GM19455 (cell line): ENCODE measurements around the gene TMEM204.

Source experiments
- ATAC-seq: cut with Tn5 transposase; IDR thresholded peaks from one replicate; pipeline ENCODE4 v1.9.1; 2021; ENCODE audit not compliant: unreplicated experiment

TMEM204 gene

DNA sequence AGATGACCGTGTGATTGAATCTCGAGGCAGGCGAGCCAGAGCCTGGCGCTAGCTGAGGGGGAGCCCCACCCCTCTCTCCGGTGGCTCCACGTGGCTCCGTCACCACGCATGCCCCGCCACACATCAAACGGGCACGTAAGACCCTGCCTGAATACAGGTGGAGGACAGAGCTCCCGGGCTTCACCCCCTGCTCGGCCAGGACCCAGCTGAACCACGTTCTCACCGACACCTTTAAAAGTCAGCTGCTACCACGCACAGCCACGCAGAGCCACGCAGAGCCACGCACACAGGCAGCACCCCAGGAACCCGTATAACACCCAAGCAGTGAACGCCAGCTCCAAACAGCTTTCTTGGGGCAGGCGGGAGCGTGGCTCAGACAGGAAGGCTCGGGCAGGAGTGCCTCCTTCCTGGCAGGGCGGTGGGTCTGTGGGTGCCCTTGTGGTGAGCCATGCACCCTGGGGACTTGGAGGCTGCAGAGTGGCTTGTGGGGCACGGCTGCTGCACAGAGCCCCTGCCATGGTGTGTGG is 4.4 kb downstream of the TMEM204 start:
- ATAC-seq, result no peak

DNA sequence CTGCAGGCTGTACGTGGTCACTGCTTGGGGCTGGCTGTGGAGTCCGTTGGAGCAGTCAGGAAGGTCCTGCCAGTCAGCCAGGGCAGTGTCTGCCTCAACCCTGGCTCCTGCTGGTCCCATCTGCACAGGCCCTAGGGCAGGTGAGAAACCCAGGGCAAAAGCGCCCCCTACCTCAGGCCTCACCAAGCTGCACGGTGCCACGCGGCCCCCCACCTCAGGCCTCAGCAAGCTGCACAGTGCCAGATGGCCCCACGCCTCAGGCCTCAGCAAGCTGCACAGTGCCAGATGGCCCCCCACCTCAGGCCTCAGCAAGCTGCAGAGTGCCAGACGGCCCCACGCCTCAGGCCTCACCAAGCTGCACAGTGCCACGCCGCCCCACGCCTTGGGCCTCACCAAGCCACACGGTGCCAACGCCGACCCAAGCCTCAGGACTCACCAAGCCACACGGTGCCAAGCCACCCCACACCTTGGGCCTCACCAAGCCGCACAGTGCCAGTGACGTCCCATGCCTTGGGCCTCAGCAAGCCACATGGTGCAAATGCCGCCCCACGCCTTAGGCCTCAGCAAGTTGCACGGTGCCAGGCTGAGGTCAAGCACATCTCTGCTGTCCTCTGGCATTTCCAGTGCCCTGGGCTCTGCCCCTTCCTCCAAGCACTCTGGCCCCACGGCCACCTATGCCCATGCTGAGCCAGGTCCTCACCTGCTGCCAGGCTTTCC is 5.5 kb downstream of the TMEM204 start:
- no peak for ATAC-seq

DNA sequence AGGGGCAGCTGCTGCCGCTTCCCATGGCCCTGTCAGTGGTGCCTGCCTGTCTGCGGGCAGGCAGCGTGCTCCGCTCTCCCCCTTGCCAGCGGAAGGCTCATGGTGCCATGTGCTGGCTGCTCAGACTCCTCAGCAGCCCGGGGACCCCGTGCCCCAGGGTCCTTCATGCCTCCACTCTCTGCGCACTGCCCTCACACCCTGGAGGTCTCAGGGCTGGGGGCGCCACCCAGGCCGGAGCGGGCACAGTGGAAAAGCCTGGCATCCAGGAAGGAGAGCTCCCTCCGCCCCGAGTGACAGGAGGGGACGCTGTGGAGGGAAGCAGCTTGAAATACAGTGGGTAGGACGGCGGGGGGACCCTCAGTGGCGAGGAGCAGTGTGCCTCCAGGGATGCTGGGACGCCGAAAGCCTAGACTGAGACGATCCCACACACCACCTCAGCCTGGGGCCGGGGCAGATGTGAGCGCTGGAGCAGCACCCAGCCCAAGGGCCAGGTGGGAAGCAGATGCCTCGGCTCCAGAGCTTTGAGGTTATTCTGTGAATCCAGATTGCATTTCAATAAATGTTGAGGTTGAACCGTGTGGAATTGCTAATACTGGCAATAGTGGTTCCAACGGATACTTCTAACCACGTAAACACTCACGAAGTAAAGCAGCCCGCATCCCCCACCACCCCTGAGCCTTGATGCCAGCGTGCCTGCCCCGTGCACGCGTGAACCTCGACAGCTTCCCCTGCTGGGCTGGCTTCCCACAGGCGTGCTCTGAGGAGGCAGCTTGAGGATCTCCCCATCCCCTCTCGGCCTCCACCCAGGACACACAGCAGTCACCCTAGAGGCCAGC is 6.5 kb downstream of the TMEM204 start:
- ATAC-seq, result no peak

DNA sequence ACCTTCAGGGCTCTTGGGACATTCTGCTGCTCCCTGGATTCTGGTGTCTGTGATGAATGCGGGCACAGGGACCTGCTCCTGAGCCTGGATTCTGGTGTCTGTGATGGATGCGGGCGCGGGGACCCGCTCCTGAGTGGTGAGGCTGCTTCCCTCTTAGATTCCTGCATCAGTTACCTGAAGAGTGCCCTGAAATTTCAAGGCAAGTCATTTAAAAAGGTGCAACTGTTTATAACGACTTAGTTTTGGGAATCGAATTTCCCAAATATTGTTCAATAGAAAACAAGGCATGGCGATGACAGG is 7.0 kb downstream of the TMEM204 start:
- no peak for ATAC-seq

- ATAC-seq, result no peak
Observed at GRCh38 chr16:1541293-1542165, 8.1 kb downstream of the TMEM204 start.

DNA sequence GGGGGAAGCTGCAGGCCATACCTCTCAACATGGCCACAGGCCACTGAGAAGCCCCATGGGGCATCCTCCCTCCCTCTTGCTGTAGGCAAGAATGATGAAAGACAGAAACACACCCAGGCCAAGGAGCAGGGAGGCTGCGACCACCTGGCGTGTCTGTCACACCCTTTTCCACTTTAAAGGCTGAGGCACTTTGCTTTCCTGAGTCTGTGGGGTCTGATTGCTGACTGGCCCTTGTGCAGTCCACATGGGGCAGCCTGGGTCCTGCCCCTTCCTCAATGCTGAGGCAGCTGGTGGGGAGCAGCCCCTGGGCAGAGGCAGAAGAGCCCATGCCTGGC is 8.7 kb downstream of the TMEM204 start:
- no peak for ATAC-seq

DNA sequence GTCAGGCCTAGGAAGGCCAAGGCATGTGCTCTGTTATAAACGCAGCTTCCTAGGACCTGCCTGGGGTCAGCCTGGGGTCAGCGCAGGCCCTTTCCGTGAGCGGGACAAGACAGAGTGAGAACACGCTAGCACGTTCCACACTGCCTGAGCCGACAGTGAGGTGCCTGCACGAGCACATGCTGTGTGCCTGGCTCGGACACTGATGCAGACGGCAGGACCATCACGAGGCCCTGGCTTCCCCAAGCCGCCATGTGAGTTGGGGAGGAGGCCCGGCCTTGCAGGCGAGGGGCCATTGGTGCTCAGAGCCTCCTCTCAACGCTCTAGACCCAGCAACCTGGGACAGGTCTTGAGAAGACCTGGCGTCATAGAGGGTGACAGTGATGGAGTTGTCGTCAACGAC is 9.1 kb downstream of the TMEM204 start:
- ATAC-seq, result no peak

GRCh38 chr16:1543085-1543896 is 9.8 kb downstream of the TMEM204 start:
- ATAC-seq, result no peak

DNA sequence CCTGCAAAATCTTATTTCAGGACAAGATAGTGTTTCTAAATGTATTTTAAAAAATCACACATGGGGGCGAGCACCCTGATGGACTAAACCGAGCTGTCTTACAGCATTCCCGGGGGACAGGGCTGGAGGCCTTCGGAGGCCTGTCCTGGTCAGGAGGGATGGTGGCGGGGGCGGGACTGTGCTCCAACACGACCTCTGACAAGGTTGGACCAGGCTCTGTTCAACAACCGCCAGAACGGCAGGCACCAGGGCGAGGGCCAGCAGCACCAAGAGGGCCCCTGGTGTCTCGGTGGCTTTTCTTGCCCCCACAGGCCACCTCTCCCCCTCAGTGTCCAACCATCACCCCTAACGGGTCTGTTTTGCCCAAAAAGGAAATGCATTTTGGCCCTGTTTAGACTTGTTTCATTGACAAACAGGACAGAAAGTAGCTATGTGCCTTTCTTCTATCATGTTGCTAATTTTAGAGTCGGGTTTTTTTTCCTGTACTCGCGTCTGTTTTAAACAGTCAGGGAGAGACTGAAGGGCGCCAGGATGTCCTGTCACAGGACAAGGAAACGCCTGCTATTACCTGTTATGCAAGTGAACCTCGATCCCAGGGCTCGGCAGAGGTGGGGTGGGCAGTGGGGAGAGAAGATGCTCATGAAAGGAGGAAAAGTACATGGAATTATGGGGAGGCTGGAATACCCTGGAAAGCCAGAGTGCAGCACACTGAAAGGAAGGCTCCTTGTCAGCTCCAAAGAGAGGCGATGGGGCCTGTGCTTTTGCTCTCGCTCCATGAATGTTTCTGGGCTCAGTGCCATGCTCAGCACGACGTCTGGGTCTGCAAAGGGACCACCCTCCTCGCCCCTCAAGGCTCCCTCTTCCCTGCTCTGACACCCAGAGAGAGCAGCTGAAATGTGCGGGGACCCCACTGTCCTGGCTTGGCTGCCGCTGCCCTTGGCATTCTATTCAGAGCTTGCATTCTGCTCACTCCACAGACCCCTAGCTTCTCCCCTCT is 11.9 kb downstream of the TMEM204 start:
- ATAC-seq, result no peak

- ATAC-seq, result no peak
Observed at GRCh38 chr16:1546430-1546829, 13.0 kb downstream of the TMEM204 start.

DNA sequence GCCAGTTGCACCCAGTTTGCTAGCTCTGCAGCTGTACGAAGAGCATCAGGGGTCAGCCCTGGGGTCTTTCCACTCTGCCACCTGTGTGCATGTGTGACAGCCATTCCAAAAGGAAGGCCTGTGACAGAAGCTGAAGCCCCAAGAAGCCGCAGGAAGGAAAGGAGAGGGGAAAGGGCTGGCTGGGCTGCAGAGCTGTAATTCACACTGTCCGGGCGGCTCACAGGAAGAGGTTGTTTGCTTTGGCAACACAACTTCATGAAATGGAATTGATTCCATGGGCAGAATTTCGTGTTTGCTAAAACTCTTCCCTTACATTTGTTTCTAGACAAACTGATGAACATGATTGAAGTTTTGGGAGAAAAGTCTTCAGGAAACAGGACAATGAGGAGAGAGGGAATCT is 14.8 kb downstream of the TMEM204 start:
- ATAC-seq, result no peak

GRCh38 chr16:1548727-1549126 is 15.3 kb downstream of the TMEM204 start:
- no peak for ATAC-seq

DNA sequence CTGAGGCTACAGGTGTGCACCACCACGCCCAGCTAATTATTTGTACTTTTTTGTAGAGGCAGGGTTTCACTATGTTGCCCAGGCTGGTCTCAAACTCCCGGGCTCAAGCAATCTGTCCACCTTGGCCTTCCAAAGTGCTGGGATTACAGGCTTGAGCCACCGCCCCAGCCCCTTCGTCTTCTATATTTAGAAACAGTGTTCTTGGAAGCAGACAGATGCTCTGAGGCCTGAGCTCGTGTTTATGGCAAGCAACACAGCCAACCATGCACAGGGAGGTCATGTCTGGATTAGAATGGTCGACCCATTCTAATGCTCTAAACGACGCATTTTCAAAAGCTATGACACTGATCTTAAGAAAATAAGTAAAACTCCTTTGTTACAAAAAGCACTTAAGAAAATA is 16.6 kb downstream of the TMEM204 start:
- no peak for ATAC-seq

DNA sequence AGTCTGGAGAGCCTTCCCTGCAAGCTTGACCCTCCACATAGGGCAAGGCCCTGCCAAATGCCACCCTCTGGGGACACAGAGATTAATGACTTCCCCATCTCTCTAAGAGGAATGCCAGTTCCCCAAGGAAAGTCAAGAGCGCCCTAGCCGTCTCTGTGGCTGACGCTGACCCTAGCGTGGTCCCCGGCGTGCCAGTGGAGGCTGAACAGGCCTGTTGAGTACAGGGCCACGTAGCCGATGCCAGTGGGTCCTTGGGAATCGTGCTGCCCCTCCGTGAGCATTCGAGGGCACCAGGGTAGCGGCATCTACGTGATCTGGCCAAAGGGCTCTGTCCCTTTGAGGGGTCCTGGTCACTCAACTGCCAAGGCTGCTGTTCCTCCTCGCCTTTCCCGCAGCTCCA is 17.2 kb downstream of the TMEM204 start:
- no peak for ATAC-seq

GRCh38 chr16:1551166-1551565 is 17.7 kb downstream of the TMEM204 start:
- ATAC-seq, result no peak

- ATAC-seq, result no peak
Observed at GRCh38 chr16:1552129-1552528, 18.7 kb downstream of the TMEM204 start.

- ATAC-seq, result no peak
Observed at GRCh38 chr16:1553946-1554825, 20.7 kb downstream of the TMEM204 start.

- no peak for ATAC-seq
Observed at GRCh38 chr16:1554826-1555445, 21.5 kb downstream of the TMEM204 start.
